Parathyroid adenoma (tissue), 2 donors: ENCODE data around the gene CHCHD1.

ENCODE experiments used
- H2AFZ ChIP-seq: fragments of 300-600 bp; sonication (generic); one replicate; pipeline ENCODE4 v1.7.0; 2017; ENCODE audit warnings: antibody characterized with exemption, mild to moderate bottlenecking
- H3K27ac ChIP-seq: fragments of 300-600 bp; sonication (generic); one replicate; pipeline ENCODE4 v1.7.0; 2017
- H3K27me3 ChIP-seq: fragments of 300-600 bp; sonication (generic); one replicate; pipeline ENCODE4 v1.7.0; 2017; ENCODE audit warnings: low read length; ENCODE audit not compliant: control insufficient read depth, insufficient read depth
- H3K36me3 ChIP-seq: fragments of 300-600 bp; sonication (generic); one replicate; pipeline ENCODE4 v1.7.0; 2017; ENCODE audit warnings: low read length; ENCODE audit not compliant: control insufficient read depth, insufficient read depth
- H3K4me1 ChIP-seq: fragments of 300-600 bp; sonication (generic); one replicate; pipeline ENCODE4 v1.7.0; 2017; ENCODE audit warnings: control low read depth
- H3K4me2 ChIP-seq: fragments of 300-600 bp; sonication (generic); one replicate; pipeline ENCODE4 v1.7.0; 2017; ENCODE audit warnings: low read length
- H3K4me3 ChIP-seq: fragments of 300-600 bp; sonication (generic); one replicate; pipeline ENCODE4 v1.7.0; 2017; ENCODE audit warnings: low read depth, low read length
- H3K79me2 ChIP-seq: fragments of 300-600 bp; sonication (generic); one replicate; pipeline ENCODE4 v1.7.0; 2017; ENCODE audit warnings: control low read depth
- H3K9ac ChIP-seq: fragments of 300-600 bp; sonication (generic); one replicate; pipeline ENCODE4 v1.7.0; 2017; ENCODE audit warnings: mild to moderate bottlenecking
- H3K9me3 ChIP-seq: fragments of 300-600 bp; sonication (generic); one replicate; pipeline ENCODE4 v1.7.0; 2017; ENCODE audit warnings: low read length; ENCODE audit not compliant: control insufficient read depth
- CTCF ChIP-seq: fragments of 300-600 bp; sonication (generic); IDR thresholded peaks from one replicate; pipeline ENCODE4 v1.7.0; 2017; ENCODE audit warnings: antibody characterized with exemption, mild to moderate bottlenecking
- donor health status: primary hyperparathyroidism.

CHCHD1 gene

GRCh38 chr10:73773152-73773879 is 8.5 kb upstream of the CHCHD1 start:
- H3K79me2 ChIP-seq, result peaks cover 10% of the 10 kb centered on the region
- peak overlapping the region; percentile 87 for H3K4me2 ChIP-seq
- no peaks in the 10 kb centered on the region for H3K36me3 ChIP-seq
- H3K27ac ChIP-seq, result peak overlapping the region; percentile 91
- TF ChIP-seq CTCF, result no peak
- H3K9me3 ChIP-seq, result no peaks in the 10 kb centered on the region
- no peak overlapping the region for H3K9ac ChIP-seq
- peaks cover 3% of the 10 kb centered on the region for H3K4me1 ChIP-seq
- peak overlapping the region; percentile 69 for H3K4me3 ChIP-seq
- H2AFZ ChIP-seq, result peak overlapping the region; percentile 93
- no peaks in the 10 kb centered on the region for H3K27me3 ChIP-seq

- Histone ChIP-seq H3K36me3 (no peaks in the 10 kb centered on the region), H3K79me2 (peaks cover 13% of the 10 kb centered on the region), H2AFZ (no peak overlapping the region), H3K4me3 (no peak overlapping the region), H3K27ac (no peak overlapping the region), H3K9me3 (no peaks in the 10 kb centered on the region), H3K27me3 (no peaks in the 10 kb centered on the region), H3K9ac (no peak overlapping the region), H3K4me2 (no peak overlapping the region), H3K4me1 (peaks cover 3% of the 10 kb centered on the region)
- TF ChIP-seq CTCF, result no peak
Observed at GRCh38 chr10:73774637-73775036, 7.2 kb upstream of the CHCHD1 start.

GRCh38 chr10:73779018-73779417 is 2.8 kb upstream of the CHCHD1 start:
- H2AFZ ChIP-seq, result no peak overlapping the region
- H3K27ac ChIP-seq, result no peak overlapping the region
- peaks cover 10% of the 10 kb centered on the region for H3K79me2 ChIP-seq
- no peak overlapping the region for H3K9ac ChIP-seq
- H3K4me3 ChIP-seq, result no peak overlapping the region
- H3K27me3 ChIP-seq, result no peaks in the 10 kb centered on the region
- no peaks in the 10 kb centered on the region for H3K9me3 ChIP-seq
- TF ChIP-seq CTCF, result no peak
- H3K4me1 ChIP-seq, result peaks cover 5% of the 10 kb centered on the region
- H3K4me2 ChIP-seq, result no peak overlapping the region
- H3K36me3 ChIP-seq, result no peaks in the 10 kb centered on the region

- H3K4me1 ChIP-seq, result peaks cover 6% of the 10 kb centered on the region
- no peak for TF ChIP-seq CTCF
- no peak overlapping the region for H3K9ac ChIP-seq
- H3K4me3 ChIP-seq, result no peak overlapping the region
- H3K27ac ChIP-seq, result no peak overlapping the region
- H3K27me3 ChIP-seq, result no peaks in the 10 kb centered on the region
- H3K36me3 ChIP-seq, result no peaks in the 10 kb centered on the region
- H3K4me2 ChIP-seq, result no peak overlapping the region
- H3K79me2 ChIP-seq, result peaks cover 10% of the 10 kb centered on the region
- H3K9me3 ChIP-seq, result no peaks in the 10 kb centered on the region
- no peak overlapping the region for H2AFZ ChIP-seq
Observed at GRCh38 chr10:73779539-73780197, 2.2 kb upstream of the CHCHD1 start.
